Measurements from ENCODE around the gene TREM1.
"Not testable (repeated sequence)": the region's sequence is repeated elsewhere in the genome, so short reads cannot be mapped to it uniquely, and the experiment has no call there.

TREM1 gene

DNA sequence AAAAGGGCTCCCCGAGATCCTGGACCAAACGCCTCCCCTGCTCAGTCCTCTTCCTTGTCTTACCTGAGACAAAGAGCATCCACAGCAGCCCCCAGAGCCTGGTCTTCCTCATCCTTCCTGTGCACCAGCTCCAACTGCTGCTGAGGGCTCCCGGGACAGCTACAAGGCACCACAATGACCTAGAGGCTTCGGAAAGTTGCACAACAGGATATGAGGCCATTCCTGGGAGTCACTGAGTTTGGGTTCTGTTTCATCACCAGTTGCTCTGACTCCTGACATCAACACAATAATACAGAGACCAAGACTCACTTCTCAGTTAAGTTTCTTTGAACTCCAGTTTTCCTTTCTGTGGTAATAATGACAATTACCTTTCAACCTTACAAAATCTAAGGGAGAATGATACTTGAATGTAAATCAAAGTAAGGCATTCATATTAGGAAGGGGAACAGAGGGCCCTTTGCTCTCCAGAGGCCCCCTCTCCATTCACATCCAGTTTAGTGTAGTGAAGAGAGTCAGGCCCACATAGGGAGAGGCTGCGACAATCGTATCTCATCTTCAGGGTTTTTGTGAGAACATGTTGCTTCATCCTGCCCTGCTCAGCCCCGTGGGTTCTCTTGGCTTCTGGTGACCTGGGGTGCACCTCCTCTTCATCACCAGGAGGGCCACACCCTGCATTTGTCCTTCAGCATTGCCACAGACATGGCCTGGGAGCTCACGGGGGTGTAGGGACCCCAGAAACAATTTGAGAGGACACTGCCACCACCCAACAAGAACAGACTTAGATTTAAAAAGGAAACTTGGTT is at the start of gene TREM1:
Gene TREM1, minus strand, starts transcription at position 139 of the 803 bp plus-strand sequence. Its CDS starts 27 bp downstream, at position 112.
- peak; percentile 64 for DNase-seq

DNA sequence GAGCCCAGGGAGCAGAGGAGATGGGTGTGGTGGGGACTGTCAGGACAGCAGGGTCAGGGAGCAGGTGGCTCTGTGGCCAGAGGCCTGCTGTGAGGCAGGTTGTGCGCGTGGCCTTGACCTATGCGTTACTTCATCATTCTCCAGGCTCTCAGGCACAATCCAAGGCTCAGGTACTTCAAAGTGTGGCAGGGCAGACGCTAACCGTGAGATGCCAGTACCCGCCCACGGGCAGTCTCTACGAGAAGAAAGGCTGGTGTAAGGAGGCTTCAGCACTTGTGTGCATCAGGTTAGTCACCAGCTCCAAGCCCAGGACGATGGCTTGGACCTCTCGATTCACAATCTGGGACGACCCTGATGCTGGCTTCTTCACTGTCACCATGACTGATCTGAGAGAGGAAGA is 49.5 kb upstream of the TREM1 start:
- no peak for DNase-seq

DNA sequence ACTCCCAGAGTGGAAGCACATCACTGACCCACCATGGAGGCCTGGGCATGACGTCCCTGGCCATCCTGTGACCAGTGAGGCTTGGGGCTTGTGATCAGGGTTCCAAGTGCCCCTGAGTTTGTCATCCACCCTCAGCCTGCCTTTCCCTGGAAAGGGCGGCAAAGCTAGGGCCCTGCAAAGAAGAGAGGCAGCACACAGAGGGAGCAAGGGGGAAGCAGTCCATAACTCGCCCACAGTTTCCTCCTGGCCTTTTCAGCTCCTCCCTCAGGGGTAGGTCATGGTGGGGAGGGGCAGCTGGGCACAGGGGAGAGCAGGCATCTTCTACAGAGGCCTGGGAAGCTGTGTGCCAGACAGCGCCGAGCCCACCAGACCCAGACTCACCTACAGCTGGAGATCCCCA is 48.8 kb upstream of the TREM1 start, which contains the start of gene NCR2:
Gene NCR2, plus strand, starts transcription at position 313 of the 400 bp plus-strand sequence. CDS start 269 bp downstream, outside the sequence.
- DNase-seq, result no peak

DNA sequence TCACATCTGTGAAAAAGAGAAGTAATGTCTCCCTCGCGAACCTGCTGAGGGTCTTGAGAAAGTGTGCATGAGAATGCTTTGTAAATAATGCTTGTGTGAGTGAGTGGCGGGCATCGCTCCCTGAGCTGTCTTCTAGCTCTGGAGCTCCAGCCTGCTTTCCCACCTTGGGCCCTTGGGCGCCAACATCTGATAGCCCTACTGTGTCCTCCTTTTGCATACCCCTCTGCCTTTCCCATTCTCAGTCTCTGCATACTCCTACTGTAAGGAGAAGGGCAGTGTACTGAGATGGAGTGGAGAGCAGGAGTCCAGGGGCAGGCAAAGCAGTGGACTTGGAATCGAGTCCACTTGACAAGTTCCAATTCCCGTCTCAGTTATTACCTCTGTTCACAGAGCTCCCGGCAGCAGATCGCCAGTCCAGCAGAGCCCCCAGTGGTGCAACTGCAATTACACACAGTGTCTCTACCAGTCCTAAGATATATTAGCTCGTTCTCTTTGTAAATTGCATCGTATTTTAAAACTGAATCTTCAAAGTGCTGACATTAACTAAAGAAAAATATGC is 48.1 kb upstream of the TREM1 start:
- no peak for DNase-seq

DNA sequence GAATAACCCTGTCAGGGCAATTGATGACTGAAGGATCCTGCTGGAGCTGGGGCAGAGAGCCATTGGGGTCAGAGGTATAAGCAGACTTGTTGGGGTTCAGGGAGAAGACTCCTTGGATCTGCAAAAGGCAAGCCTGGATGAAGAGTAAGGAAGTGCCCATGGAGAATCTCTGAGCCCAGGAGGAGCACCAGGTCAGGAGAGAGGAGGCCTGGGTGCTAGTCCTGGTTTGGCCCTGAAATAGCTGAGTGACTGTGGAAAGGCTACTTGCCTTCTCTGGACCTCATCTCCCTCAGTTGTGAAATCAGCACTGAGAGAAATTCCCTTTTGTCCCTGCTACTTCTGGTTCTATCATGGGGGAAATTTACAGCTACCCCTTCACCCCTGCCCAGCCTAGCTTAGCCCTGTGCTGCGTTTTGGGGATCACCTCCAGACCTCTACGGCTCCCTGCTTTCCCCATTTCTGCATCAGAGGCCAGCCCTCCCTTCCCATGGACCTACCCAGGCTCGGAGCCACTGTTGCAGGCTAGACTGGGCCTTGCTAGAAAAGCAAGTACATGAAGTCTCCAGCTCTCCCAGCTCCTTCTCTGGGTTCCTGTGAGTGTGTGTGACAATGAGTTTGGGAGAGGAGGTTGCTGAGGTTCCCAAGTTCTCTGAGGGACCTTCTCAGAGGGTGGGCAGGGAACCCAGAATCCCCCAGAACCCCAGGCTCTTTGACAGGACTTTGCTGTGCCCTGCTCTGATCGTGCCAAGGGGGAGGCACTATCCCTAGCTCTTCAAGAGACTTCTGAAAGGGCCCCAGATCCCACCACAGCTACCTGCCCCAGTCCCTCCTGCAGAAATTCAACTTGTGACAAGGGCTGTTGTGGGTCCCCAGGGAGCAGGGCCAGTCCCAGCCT is 46.6 kb upstream of the TREM1 start:
- no peak for DNase-seq

DNA sequence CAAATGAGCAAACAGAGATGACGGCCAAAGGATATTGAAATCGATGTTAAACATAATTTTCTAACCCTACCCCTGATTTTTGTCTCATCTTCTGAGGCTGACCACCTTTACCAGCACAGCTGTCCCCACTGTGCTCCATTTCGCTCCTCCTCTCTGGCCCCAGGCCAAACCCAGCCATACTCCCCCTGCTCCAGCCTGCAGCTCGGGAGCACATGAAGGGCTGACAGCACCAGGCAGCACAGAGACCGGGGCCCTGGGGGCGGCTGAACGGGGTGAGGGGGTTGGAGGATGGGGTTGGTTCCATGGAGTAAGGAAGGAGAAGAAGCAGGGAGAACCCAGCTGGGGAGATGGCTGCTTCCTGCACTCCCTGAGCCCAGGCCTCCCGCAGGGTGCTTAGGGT is 45.8 kb upstream of the TREM1 start:
- no peak for DNase-seq

DNA sequence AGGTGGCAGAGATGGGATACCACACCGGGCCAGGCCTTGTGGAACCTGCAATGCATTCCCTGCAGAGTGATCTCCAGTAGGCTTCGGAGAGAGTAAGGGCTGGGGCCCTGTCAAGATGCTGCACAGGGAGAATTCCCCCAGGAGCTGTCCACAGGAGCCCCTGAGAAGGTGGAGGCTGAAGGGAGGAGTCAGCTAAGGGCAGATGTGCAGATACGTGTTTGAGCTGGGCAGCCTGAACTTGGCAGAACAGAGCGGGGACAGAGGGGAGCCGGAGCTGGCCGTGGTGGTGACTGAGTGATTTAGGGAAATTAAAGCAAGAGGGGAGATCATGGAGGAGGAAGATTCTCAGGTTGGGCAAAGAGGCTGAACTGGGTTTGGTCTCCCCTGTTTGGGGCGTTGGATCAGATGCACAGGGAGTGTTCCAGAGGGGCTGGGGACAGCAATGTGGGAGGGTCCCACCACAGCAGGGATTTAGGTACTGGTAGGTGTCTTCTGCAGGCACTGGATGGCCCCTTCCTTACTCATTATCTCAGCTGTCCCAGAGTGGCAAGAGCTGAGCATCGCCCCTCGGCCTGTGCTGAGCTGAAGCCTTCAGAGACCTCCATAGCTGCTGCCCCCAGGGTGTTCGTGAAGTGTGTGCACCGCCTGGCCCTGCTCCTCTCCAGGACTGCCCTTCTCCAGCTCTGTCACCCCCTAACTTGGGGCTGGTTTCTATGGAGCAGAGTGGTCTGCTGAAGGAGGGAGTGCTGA is 45.1 kb upstream of the TREM1 start:
- DNase-seq, result no peak

DNA sequence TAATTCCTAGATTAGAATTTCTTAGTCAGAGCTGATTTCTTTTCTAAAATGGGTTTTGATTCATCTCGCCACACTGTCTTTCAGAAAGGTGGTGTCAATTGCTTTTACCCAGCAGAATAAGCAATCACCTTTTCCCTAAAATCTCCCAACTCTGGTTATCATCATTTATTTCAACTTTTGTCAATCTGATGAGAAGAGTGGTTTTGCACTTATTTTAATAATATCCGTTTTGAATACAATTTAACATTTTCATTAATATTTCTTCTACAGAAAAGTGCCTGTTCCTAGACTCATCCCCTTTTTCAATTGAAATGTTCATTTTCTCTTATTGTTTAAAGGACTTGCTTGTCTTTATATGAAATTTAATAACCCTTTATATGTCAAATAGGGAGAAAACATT is 40.7 kb upstream of the TREM1 start:
- DNase-seq, result no peak

DNA sequence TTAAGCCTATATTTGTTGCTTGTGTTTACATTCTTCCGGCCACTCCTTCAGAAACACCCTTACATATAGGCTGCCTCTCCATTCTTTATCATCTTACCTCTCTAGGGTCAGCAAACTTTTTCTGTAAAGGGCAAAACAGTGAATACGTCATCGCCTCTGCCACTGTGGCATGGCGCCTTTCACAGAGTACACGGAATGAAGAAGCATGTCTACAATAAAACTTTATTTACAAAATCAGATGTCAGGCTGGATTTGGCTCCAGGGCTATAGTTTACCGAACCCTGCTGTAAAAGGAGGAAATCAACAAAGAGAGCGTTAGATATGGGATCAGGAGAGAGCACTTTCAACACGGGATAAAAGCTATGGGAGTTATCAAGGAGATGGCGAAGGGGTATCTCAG is 39.6 kb upstream of the TREM1 start:
- no peak for DNase-seq

DNA sequence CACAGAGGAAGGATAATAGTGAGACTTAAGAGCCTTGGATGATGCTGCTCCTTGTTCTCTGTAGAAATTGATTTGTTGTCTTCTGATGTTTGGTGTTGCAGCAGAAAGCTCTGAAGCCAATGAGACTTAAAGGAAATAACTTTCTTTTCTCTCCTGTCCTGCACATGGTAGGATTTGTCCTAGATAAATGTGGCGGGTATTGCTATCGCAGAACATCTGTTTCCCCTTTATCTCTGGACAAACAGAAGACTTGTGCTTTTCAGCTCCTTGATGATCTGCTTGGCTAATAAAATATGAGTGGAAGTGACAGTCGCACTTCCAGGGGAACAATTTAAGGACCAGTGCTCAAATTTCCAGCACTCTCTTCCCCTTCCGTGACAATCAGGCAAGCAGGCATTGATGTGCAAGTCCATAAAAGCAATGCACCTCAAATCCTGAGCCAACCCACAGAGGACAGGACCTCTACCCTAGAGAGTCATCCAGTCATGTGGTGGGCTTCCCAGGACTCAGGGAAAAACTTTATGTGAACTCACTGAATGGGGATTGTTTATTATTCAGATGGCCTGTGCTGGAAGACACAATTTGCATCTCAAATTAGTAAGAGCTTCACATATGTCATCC is 39.1 kb upstream of the TREM1 start:
- no peak for DNase-seq

DNA sequence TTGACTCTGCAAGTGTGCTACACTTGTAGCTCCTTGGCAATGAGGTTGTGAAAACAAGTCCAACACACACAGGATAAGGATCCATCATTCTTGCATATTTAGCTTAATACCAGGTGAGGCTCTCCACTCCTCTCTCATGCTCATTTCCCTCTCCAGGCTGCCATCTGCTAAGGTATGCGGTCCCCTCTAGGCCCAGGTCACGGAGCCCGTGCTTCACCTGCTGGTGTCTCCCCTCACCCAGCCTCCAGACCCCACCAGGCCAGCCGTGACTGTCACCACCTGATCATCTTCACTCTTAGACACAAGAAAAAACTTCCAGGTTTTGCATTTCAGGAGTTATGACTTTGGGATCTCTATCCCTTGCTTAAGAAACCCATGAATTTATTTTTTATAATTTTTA is 34.7 kb upstream of the TREM1 start:
- DNase-seq, result no peak

DNA sequence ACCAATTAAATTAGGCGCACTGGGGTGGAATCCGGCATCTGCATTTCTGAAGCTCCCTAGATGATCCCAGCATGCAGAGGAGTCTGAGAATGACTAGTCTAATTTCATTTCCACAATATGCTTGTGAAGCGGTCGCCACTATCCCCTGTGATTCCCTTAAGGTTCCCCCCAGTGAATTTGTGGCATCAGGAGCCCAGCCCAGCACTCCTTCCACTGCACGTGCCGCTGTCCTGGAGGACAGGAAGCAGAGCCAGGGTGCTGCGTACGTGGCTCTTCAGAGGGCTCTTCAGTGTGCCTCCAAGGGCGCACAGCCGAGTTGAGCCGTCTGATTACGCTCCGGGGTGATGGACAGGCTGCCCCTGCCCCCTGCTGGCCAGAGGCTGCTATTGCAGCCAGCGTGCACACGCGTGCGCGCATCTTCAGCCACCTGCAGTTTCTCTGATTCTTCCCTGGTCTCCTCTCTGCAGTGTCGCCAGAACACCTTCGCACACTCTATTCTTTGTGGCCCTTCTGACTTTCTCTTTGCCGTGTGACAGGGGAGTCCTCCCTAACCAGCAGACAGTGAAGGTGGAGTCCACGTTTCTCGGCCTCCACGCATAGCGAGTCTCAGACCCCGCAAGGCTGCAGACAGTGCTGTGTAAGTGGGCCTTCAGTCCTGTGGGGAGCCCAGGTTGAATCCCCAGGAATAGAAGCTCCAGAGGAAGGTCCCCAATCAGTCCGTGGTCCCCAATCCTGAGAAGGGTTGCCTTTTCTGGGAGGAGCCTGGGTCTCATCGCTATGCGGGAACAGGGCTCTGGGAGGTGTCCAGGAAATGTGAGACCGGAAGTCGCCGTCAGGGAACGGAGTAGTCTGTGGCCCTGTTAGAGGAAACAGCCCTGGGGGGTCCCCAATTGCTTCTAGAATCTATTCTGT is 32.4 kb upstream of the TREM1 start:
- DNase-seq, result no peak

DNA sequence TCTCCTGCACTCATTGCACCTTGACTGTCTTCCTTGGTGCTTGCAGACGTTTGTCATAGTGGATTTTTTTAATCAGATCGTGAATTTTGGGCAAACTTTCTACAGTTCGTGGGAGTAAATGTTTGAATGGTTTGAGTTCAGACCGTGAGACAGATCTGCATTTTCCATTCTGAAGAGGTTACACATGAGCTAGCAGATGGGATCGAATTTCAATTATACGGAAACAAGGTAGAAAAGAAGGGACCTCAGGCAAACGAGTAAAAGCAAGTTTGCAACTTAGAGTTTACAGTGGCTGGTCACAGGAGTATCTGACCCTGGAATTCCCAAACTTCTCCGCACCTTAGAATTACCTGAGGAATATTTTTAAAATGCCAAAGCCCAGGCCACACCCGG is 31.8 kb upstream of the TREM1 start:
- DNase-seq, result no peak

DNA sequence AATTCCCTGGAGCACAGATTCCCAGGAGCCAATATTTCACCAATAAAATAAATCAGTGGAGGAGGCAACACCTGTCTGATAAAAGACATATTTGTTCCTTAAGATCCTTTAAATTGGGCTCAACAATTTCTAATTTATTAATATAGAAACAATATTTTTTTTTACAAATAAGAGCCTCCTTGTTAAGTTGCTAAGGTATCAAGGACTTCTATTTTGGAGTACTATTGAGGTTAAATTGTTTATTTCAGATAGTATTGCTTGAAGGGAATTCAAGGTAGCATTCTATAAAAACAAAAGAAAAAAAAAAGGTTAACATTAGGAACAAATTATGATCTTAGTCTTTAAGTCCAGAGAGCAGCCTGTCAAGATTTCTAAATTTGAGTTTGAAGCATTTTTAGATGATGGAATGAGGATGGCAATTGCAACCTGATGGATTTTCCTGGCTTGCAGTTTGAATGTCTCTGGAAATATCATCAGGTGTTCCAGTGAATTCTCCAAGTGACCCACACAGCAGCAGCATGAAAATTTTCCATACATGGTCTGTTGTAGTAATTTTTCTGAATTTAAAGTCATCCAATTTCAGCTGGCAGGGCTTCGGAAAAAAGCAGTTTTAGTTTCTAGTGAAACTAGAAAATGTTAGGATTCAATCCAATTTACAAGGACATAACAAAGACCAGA is 29.6 kb upstream of the TREM1 start:
- DNase-seq, result no peak

DNA sequence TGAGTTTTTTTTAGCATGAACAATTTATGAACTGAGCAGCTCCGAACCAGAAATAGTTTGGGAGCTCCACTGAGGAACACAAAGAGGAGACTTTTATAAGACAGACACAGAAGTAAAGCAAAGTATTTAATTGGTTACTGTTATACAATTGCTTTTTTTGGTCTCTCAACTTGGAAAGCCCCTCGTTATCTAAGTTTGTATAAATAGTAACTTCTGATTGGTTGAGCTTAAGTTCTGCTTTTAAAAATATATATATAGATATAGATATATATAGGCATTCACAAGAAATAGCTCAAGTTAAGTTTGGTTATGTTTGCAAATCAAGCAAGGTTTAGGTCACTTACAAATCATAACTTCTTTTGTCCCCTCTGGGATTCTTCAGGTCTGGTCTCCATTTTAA is 28.7 kb upstream of the TREM1 start:
- DNase-seq, result no peak

DNA sequence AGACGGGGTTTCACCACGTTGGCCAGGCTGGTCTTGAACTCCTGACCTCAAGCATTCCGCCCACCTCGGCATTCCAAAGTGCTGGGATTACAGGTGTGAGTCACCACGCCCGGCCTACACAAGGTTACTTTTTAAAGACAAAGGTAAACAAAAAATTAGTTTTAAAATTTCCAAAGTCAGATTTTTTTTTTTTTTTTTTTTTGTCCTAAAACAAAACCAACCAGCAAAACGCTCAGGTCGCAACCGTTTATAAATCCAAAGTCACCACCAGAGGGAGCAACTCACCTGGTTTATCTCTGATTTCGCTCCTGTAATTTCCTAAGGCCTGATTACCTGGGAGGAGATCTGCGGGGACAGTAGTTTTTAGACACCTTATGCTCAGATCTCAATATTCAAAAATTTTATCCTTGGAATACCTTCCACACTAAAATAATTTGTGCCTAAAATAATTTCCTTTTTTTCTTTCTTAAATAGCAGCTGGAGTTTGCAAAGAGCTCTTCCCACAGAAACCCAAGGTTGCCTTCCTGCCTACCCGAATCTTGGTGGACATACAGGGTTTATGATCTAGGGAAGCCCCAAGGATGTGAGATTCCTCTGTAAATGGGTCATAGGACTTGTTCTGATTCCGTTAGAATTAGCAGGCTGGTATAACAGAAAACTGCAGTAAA is 19.8 kb upstream of the TREM1 start:
- DNase-seq, result no peak

DNA sequence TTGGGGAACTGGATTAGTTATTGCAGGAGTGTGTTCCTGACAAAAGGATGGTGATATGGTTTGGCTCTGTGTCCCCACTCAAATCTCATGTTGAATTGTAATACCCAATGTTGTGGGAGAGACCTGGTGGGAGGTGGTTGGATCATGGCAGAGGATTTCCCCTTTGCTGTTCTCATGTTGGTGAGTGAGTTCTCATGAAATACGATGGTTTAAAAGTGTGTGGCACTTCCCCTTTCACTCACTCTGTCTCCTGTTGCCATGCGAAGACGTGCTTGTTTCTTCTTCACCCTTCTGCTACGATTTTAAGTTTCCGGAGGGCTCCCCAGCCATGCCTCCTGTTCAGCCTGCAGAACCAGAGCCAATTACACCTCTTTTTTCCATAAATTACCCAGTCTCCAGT is 16.2 kb upstream of the TREM1 start:
- DNase-seq, result no peak

DNA sequence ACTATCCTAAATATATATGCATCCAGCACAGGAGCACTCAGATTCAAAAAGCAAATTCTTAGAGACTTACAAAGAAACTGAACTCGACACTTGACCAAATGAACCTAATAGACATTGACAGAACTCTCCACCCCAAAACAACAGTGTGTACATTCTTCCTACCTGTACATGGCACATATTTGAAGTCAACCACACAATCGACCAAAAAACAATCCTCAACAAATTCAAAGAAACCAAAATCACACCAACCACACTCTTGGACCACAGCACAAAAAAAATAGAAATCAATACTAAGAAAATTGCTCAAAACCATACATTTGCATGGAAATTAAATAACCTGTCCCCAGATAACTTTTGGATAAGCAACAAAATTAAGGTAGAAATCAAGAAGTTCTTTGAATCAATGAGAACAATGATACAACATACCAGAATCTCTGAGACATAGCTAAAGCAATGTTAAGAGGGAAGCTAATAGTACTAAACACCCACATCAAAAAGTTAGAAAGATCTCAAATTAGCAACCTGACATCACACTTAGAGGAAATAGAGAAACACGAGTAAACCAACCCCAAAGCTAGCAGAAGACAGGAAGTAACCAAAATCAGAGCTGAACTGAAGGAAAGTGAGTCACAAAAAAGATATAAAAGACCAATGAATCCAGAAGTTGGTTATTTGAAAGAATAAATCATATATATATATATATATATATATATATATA is 12.5 kb upstream of the TREM1 start:
- DNase-seq, result no peak

DNA sequence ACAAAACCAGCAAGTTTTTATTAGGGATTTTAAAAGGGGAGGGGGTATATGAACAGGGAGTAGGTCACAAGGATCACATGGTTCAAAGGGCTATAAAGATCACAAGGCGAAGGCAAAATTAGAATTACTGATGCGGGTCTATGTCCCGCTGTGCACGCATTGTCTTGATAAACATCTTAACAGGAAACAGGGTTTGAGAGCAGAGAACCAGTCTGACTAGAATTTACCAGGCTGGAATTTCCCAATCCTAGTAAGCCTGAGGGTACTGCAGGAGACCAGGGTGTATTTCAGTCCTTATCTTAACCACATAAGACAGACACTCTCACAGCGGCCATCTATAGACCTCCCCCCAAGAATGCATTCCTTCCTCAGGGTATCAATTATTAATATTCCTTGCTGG is 10.8 kb upstream of the TREM1 start:
- not testable (repeated sequence) for DNase-seq
